CD8-positive, alpha-beta memory T cell (primary cell): ENCODE data around the gene C12orf57. TPM values are rescaled to one million over a fixed set of nuclear protein-coding genes. Genes with fewer than 3 reads are reported as not detected.
"Not testable (repeated sequence)": the region's sequence is repeated elsewhere in the genome, so short reads cannot be mapped to it uniquely, and the experiment has no call there.

Experiments used
- CTCF ChIA-PET: fragments of 350-600 bp; sonication (Branson Sonifier 250); formaldehyde crosslinking; loops from one replicate; lab custom pipeline; 2021; ENCODE audit warnings: antibody characterized with exemption; lab: Charles Lee
- POLR2A ChIA-PET: fragments of 350-600 bp; sonication (Branson Sonifier 250); formaldehyde crosslinking; loops from one replicate; lab custom pipeline; 2021; ENCODE audit warnings: antibody characterized with exemption; lab: Charles Lee
- DNase-seq, 5 donors: peaks; one replicate each; pipeline versions ENCODE4 v3.0.0 to v3.0.0-alpha.2; 2020 to 2022; ENCODE audit warnings: mixed read lengths in 1 of 5
- H3K27ac ChIP-seq: one replicate; pipeline ENCODE4 v1.7.0; 2013; ENCODE audit warnings: low read depth, mild to moderate bottlenecking, low read length, moderate library complexity
- H3K27me3 ChIP-seq: 2 replicates; pipeline ENCODE4 v1.7.0; 2013; ENCODE audit warnings: low read length, mild to moderate bottlenecking; ENCODE audit not compliant: insufficient read depth, poor library complexity, severe bottlenecking
- H3K36me3 ChIP-seq: 2 replicates; pipeline ENCODE4 v1.7.0; 2013; ENCODE audit warnings: mild to moderate bottlenecking, low read length, moderate library complexity; ENCODE audit not compliant: insufficient read depth
- H3K4me1 ChIP-seq: 2 replicates; pipeline ENCODE4 v1.7.0; 2013; ENCODE audit warnings: mild to moderate bottlenecking, low read length, moderate library complexity; ENCODE audit not compliant: insufficient read depth
- H3K4me3 ChIP-seq: 2 replicates; pipeline ENCODE4 v1.7.0; 2013; ENCODE audit warnings: mild to moderate bottlenecking, low read length
- H3K9me3 ChIP-seq: 2 replicates; pipeline ENCODE4 v1.7.0; 2013; ENCODE audit warnings: mild to moderate bottlenecking, low read length
- H3K27ac Mint-ChIP-seq, 8 donors: one replicate each; pipeline ENCODE4 v1.8.0; 2020 to 2021; ENCODE audit warnings: mixed read lengths in 8 of 8, mild to moderate bottlenecking in 6 of 8, inconsistent platforms in 3 of 8, moderate library complexity in 3 of 8
- H3K27me3 Mint-ChIP-seq, 2 donors: one replicate each; pipeline ENCODE4 v1.8.0; 2020 to 2021; ENCODE audit warnings: mixed read lengths in 2 of 2, mild to moderate bottlenecking in 1 of 2, moderate library complexity in 1 of 2
- H3K36me3 Mint-ChIP-seq, 3 donors: one replicate each; pipeline ENCODE4 v1.8.0; 2020 to 2021; ENCODE audit warnings: mixed read lengths in 3 of 3, inconsistent platforms in 1 of 3, mild to moderate bottlenecking in 1 of 3
- H3K4me1 Mint-ChIP-seq, 3 donors: one replicate each; pipeline ENCODE4 v1.8.0; 2020 to 2021; ENCODE audit warnings: mixed read lengths in 3 of 3, inconsistent platforms in 1 of 3, mild to moderate bottlenecking in 1 of 3
- H3K4me3 Mint-ChIP-seq, 7 donors: one replicate each; pipeline ENCODE4 v1.8.0; 2020 to 2021; ENCODE audit warnings: mixed read lengths in 7 of 7, mild to moderate bottlenecking in 6 of 7, moderate library complexity in 4 of 7, inconsistent platforms in 2 of 7
- H3K9me3 Mint-ChIP-seq, 5 donors: one replicate each; pipeline ENCODE4 v1.8.0; 2020 to 2022; ENCODE audit warnings: mixed read lengths in 5 of 5, mild to moderate bottlenecking in 3 of 5, moderate library complexity in 2 of 5, inconsistent platforms in 1 of 5
- polyA plus RNA-seq: library from polyadenylated mRNA; unstranded; fragments of 300-500 nt; fragmentation: Illumina TruSeq; gene quantifications from one replicate; pipeline ENCODE4 v1.2.3, GENCODE V29; 2021
- total RNA-seq, 2 experiments: library from RNA; stranded (reverse); gene quantifications; one replicate each; pipeline ENCODE4 v1.2.3, GENCODE V29; 2021

The C12orf57 gene
- total and polyA plus RNA-seq, 3 experiments from 2014 or later, result 259 to 304 (median 297) TPM

DNA sequence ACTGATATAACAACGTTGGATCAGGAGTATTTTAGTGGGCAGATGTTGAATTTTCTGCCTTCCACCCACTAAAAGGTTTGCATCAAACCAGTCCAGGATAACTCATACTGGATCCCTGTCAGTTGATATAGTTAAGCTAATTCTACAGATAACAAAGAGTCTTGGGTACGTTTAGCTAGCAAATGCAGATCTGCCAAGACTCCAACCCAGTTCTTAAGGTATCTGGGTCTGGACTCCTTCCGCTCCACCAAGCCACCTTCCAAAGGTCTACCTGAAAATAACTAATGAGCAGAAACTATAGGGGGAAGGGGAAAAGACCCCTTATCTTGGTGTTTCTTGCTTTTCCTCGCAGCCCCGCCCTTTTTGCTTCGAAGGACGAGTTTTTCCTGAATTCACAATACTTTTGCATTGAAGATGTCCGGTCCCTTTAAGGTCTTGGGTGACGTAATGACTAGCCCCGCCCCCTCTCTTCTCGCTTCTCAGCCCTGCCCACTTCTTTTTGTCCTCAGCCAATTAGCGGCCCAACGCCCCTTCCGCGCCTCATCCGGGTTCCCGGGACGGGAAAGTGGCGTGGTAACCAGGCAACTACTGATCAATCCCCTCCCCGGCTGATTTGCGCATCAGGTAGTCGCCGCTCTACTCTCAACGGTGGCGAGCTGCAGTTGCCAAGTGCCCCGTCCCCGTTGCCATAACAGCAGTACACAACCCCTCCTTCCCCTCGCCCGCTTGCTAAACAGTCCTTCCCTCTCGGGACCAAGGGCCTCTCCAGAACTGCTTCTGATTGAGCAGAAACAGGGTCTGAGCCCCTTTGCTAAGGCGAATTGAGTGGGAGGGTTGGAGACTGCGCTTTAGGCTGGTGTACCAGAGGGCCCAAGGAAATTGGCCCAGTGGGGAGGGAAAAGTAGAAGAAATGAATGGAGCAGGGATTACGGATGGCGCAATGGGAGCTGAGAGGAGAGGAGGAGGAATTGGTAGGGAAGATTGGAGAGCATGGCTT lies 39.2 kb upstream of the C12orf57 start, which contains the start of gene LRRC23:
Gene LRRC23 (plus strand): TSS at position 543 of the 997 bp plus-strand sequence. CDS start 812 bp downstream, outside the sequence.
- H3K36me3 ChIP-seq, result no peaks in the 10 kb centered on the region
- peak within 1 kb of the TSS; percentile 86 for H3K4me3 ChIP-seq
- no peaks in the 10 kb centered on the region for H3K27me3 ChIP-seq
- Mint-ChIP-seq H3K27ac (peak within 1 kb of the TSS in 1 of 8 donors; percentile 78), H3K9me3 (no peaks in the 10 kb centered on the region), H3K4me3 (peak within 1 kb of the TSS in 1 of 7 donors; percentile 19), H3K4me1 (peaks cover 0 to 5% (median 0%) of the 10 kb centered on the region in 3 donors), H3K27me3 (no peaks in the 10 kb centered on the region), H3K36me3 (peaks cover 0 to 5% (median 3%) of the 10 kb centered on the region in 3 donors)
- peaks cover 16% of the 10 kb centered on the region for H3K4me1 ChIP-seq
- CTCF ChIA-PET, result interaction anchor here (1.0 to 7.9 kb wide), 5 partner anchors 13 to 114 kb away, joined by 3 to 50 read pairs (median 5); partner anchors contain the start of genes LPCAT3 and SPSB2
- no peaks in the 10 kb centered on the region for H3K9me3 ChIP-seq
- DNase-seq, result peak; percentile 97 to 99 (median 98)
- POLR2A ChIA-PET, result interaction anchor here (0.9 to 1.6 kb wide), 4 partner anchors 9 to 53 kb away, joined by 3 to 10 read pairs (median 4); partner anchors contain the start of genes CDCA3, ENO2 and USP5
- H3K27ac ChIP-seq, result peak within 1 kb of the TSS; percentile 95

DNA sequence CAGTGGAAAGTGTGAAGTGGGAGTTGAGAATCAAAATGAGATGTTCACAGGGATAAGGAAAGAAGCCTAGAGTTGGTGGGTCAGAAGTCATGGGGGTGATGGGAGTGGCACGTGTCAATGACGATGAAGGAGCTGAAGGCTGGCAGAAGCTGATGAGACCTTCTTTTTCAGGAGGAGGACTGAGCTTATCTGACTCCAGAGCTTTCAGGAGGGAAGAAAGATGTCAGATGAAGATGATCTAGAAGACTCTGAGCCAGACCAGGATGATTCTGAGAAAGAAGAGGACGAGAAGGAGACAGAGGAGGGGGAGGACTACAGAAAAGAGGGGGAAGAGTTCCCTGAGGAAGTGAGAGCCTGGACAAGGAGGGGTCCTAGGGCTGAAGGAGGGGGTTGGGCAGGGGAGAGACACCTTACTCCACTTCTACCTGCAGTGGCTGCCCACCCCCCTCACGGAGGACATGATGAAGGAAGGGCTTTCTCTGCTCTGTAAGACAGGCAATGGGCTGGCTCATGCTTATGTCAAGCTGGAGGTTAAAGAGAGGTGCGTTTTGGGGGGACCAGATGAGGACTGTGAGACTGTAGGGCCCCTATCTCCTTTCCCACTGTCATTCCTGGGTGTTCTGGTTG lies 38.3 kb upstream of the C12orf57 start:
- Mint-ChIP-seq H3K27me3 (no peaks in the 10 kb centered on the region), H3K4me1 (peaks cover 0 to 5% (median 0%) of the 10 kb centered on the region in 3 donors), H3K36me3 (peaks cover 0 to 5% (median 3%) of the 10 kb centered on the region in 3 donors), H3K4me3 (no peak overlapping the region), H3K27ac (no peak overlapping the region), H3K9me3 (no peaks in the 10 kb centered on the region)
- H3K36me3 ChIP-seq, result no peaks in the 10 kb centered on the region
- no peak for DNase-seq
- no peaks in the 10 kb centered on the region for H3K9me3 ChIP-seq
- ChIA-PET CTCF (interaction anchor here (1.0 to 7.9 kb wide), 4 partner anchors 14 to 36 kb away, joined by 3 to 50 read pairs (median 25); partner anchors contain the start of gene SPSB2), POLR2A (interaction anchor here (0.9 to 1.6 kb wide), 4 partner anchors 9 to 54 kb away, joined by 3 to 10 read pairs (median 4); partner anchors contain the start of genes CDCA3, ENO2 and USP5)
- H3K27me3 ChIP-seq, result no peaks in the 10 kb centered on the region
- H3K27ac ChIP-seq, result peak overlapping the region; percentile 95
- peak overlapping the region; percentile 86 for H3K4me3 ChIP-seq
- H3K4me1 ChIP-seq, result peaks cover 16% of the 10 kb centered on the region

DNA sequence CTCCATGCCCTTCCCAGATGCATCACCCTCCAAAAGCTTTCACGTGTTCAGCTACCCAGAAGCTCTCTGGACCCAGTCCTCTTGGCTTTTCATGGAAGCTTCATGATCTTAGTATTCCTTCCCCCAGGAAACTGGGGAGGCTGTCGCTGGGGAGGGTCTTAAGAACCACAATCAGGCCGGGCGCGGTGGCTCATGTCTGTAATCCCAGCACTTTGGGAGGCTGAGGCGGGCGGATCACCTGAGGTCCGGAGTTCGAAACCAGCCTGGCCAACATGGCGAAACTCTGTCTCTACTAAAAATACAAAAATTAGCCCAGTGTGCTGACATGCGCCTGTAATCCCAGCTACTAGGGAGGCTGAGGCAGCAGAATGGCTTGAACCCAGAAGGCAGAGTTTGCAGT lies 35.7 kb upstream of the C12orf57 start:
- not testable (repeated sequence) for DNase-seq, H3K27ac ChIP-seq, H3K9me3 Mint-ChIP-seq, H3K27ac Mint-ChIP-seq, H3K9me3 ChIP-seq, H3K36me3 Mint-ChIP-seq, H3K36me3 ChIP-seq, H3K4me3 Mint-ChIP-seq, H3K27me3 Mint-ChIP-seq, H3K4me1 Mint-ChIP-seq, H3K4me3 ChIP-seq, H3K27me3 ChIP-seq
- ChIA-PET CTCF (interaction anchor here (1.2 to 7.9 kb wide), 7 partner anchors 8 to 56 kb away, joined by 3 to 50 read pairs (median 7); partner anchors contain the start of genes SPSB2 and USP5), POLR2A (interaction anchor here (0.7 to 0.8 kb wide), 2 partner anchors 17 to 30 kb away, joined by 3 to 7 read pairs; no protein-coding TSS in a partner anchor)
- peaks cover 17% of the 10 kb centered on the region for H3K4me1 ChIP-seq

GRCh38 chr12:6909421-6910145 lies 34.2 kb upstream of the C12orf57 start:
- H3K4me3 ChIP-seq, result no peak overlapping the region
- Mint-ChIP-seq H3K9me3 (no peaks in the 10 kb centered on the region), H3K27me3 (no peaks in the 10 kb centered on the region), H3K4me1 (peaks cover 12 to 19% (median 13%) of the 10 kb centered on the region in 3 donors), H3K27ac (peak overlapping the region in 3 of 8 donors; percentile 6 to 51 (median 46)), H3K4me3 (peak overlapping the region in 1 of 7 donors; percentile 14), H3K36me3 (peaks cover 0 to 8% (median 3%) of the 10 kb centered on the region in 3 donors)
- no peaks in the 10 kb centered on the region for H3K36me3 ChIP-seq
- no peak overlapping the region for H3K27ac ChIP-seq
- H3K27me3 ChIP-seq, result no peaks in the 10 kb centered on the region
- POLR2A ChIA-PET, result no interaction called here
- H3K4me1 ChIP-seq, result peaks cover 18% of the 10 kb centered on the region
- no peaks in the 10 kb centered on the region for H3K9me3 ChIP-seq
- CTCF ChIA-PET, result interaction anchor here (0.7 to 7.9 kb wide), 4 partner anchors 15 to 52 kb away, joined by 3 to 50 read pairs (median 10); no protein-coding TSS in a partner anchor
- DNase-seq, result no peak

DNA sequence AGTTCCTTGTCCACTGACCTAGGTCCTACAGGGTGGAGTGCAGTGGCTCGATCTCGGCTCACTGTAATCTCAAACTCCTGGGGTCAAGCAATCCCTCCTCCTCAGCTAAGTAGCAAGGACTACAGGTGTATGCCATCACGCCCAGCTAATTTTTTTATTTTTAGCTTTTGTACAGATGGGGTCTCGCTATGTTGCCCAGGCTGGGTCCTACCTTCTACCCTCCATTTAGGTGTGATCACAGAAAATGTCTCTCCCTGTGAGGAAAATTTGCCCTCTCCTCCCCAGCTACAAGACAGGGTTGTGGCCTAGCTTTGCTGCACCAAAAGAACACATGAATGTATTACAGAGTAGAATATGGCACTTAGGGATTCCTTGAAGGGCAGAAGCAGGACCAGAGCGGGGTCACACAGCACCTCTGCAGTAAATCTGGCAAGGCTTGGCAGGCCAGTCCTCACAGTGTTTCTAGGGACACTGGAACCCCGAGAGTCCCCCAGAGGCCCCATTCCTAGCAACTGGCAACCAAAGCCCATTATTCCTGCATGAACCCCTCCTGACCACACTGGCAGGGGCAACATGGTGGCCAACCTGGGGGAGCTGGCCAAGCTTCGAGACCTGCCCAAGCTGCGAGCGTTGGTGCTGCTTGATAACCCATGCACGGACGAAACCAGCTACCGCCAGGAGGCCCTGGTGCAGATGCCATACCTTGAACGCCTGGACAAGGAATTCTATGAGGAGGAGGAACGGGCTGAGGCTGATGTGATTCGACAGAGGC lies 31.5 kb upstream of the C12orf57 start:
- no peak for DNase-seq
- Histone ChIP-seq H3K4me3 (no peak overlapping the region), H3K27me3 (no peaks in the 10 kb centered on the region), H3K9me3 (no peaks in the 10 kb centered on the region), H3K27ac (no peak overlapping the region), H3K36me3 (no peaks in the 10 kb centered on the region), H3K4me1 (peaks cover 21% of the 10 kb centered on the region)
- Mint-ChIP-seq H3K27me3 (no peaks in the 10 kb centered on the region), H3K4me3 (peak overlapping the region in 6 of 7 donors; percentile 13 to 95 (median 66)), H3K4me1 (peaks cover 21 to 44% (median 30%) of the 10 kb centered on the region in 3 donors), H3K9me3 (no peaks in the 10 kb centered on the region), H3K27ac (peak overlapping the region; percentile 81 to 98 (median 94)), H3K36me3 (peaks cover 0 to 30% (median 3%) of the 10 kb centered on the region in 3 donors)
- CTCF ChIA-PET, result interaction anchor here (1.1 to 4.4 kb wide), 6 partner anchors 10 to 40 kb away, joined by 3 to 28 read pairs (median 14); partner anchors contain the start of gene SPSB2
- POLR2A ChIA-PET, result interaction anchor here (0.6 to 2.6 kb wide), 4 partner anchors 21 to 1011 kb away, joined by 3 to 14 read pairs (median 10); no protein-coding TSS in a partner anchor

DNA sequence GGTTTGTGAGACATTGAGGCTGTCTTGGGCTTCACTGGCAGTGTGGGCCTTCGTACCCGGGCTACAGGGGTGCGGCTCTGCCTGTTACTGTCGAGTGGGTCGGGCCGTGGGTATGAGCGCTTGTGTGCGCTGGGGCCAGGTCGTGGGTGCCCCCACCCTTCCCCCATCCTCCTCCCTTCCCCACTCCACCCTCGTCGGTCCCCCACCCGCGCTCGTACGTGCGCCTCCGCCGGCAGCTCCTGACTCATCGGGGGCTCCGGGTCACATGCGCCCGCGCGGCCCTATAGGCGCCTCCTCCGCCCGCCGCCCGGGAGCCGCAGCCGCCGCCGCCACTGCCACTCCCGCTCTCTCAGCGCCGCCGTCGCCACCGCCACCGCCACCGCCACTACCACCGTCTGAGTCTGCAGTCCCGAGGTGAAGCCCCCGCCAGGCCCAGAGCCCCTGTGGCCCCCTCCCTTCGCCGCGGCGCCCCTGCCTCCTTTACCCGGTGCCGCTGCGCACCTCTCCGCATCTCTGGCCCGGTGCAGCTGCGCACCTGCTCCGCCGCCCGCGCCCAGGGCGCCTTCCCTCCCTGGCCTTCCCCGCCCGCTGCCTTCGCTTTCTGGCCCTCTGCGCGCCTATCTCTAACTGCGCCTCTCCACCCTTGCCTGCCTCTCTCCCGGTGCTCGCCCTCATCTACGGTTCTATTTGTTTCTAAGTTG lies 29.4 kb upstream of the C12orf57 start, which contains the start of gene ENO2:
Gene ENO2 (plus strand): TSS at position 335 of the 701 bp plus-strand sequence. CDS start 1,253 bp downstream, outside the sequence.
- Mint-ChIP-seq H3K9me3 (no peaks in the 10 kb centered on the region), H3K27me3 (no peaks in the 10 kb centered on the region), H3K36me3 (peaks cover 0 to 39% (median 2%) of the 10 kb centered on the region in 3 donors), H3K4me1 (peaks cover 21 to 44% (median 30%) of the 10 kb centered on the region in 3 donors), H3K4me3 (peak within 1 kb of the TSS; percentile 89 to 99 (median 94)), H3K27ac (peak within 1 kb of the TSS; percentile 94 to 99 (median 96))
- ChIA-PET CTCF (interaction anchor here (0.7 to 4.4 kb wide), 7 partner anchors 11 to 49 kb away, joined by 3 to 28 read pairs (median 4); partner anchors contain the start of genes C12orf57, RNU7-1 and SPSB2), POLR2A (interaction anchor here (0.6 to 2.6 kb wide), 17 partner anchors 9 to 244 kb away, joined by 3 to 14 read pairs (median 5); partner anchors contain the start of genes C12orf57, LRRC23, RNU7-1 and SPSB2)
- peak within 1 kb of the TSS; percentile 69 for H3K4me3 ChIP-seq
- peak; percentile 79 to 94 (median 87) for DNase-seq
- no peaks in the 10 kb centered on the region for H3K9me3 ChIP-seq
- no peaks in the 10 kb centered on the region for H3K27me3 ChIP-seq
- H3K4me1 ChIP-seq, result peaks cover 21% of the 10 kb centered on the region
- H3K27ac ChIP-seq, result peak within 1 kb of the TSS; percentile 66
- H3K36me3 ChIP-seq, result peaks cover 2% of the 10 kb centered on the region
